Sigmoid colon (tissue), 4 donors: Measurements from ENCODE around the gene METTL23.

ENCODE experiments used
- CTCF ChIP-seq, 4 experiments: fragments of 450-650 bp in 3 of 4; fragments of 200-600 bp in 1 of 4; IDR thresholded peaks; one replicate each; pipeline ENCODE4 v1.5.1; 2016 to 2019; ENCODE audit warnings: antibody characterized with exemption in 4 of 4, mild to moderate bottlenecking in 3 of 4, moderate library complexity in 2 of 4
- EP300 ChIP-seq, 4 donors: sonication (generic); formaldehyde crosslinking; IDR thresholded peaks; one replicate each; pipeline ENCODE4 v1.6.1; 2017; ENCODE audit warnings: antibody characterized with exemption in 4 of 4
- POLR2AphosphoS5 ChIP-seq, 4 donors: sonication (generic); formaldehyde crosslinking; IDR thresholded peaks; one replicate each; pipeline ENCODE4 v1.6.1; 2017; ENCODE audit warnings: antibody characterized with exemption in 4 of 4

GRCh38 chr17:76700270-76700616 lies 26.4 kb upstream of the METTL23 start:
- TF ChIP-seq POLR2AphosphoS5 (IDR thresholded peaks at IDR 0.05) (no peak), CTCF (IDR thresholded peaks at IDR 0.05) (no peak), EP300 (IDR thresholded peaks at IDR 0.05) (no peak)
